Gastrocnemius medialis (tissue), 4 donors: Measurements from ENCODE around the gene DISC1.
A peak's percentile ranks its signal among the peaks of the same experiment; 100 is the strongest.

Source experiments
- POLR2A ChIP-seq, 2 donors: fragments of 450-650 bp; IDR thresholded peaks; one replicate each; pipeline ENCODE4 v1.6.1; 2017; ENCODE audit warnings: antibody characterized with exemption in 2 of 2, mild to moderate bottlenecking in 2 of 2, moderate library complexity in 2 of 2
- TF ChIP-seq, protein P1 (sequence below), 5 experiments: fragments of 450-650 bp in 3 of 5; fragments of 200-600 bp in 2 of 5; sonication (generic) in 2 of 5; IDR thresholded peaks in 4 of 5; conservative IDR thresholded peaks in 1 of 5; 1 replicate in 4 of 5; 2 replicates in 1 of 5; pipeline ENCODE4 v1.5.1; 2016 to 2019; ENCODE audit warnings: antibody characterized with exemption in 5 of 5, mild to moderate bottlenecking in 3 of 5, moderate library complexity in 3 of 5

DNA sequence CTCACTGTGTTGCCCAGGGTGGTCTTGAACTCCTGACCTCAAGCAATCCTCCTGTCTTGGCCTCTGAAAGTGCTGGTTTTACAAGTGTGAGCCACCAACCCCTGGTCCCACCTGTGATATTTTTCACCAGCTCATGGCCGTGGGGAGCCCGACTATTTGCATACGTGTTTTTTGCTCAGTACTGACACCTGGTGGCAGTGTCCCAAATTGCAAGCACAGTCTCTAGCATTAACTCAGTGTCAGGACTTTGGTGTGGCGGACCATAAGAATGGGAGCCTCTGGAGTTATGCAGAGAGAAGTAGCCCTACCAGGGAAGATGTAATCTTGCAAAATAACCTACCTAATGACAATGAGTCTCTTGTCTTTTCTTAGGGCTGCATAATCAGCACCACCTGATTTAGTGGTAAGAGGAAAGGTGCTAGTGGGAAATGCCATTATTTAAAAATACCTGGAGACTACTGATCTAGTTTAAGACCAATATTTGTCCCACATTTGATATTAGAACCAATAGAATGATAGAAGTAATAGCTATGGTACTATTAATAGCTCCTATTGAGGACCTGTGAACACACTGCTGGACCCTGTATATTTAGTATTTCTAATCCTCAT is 305.4 kb downstream of the DISC1 start:
- TF ChIP-seq, protein P1, sequence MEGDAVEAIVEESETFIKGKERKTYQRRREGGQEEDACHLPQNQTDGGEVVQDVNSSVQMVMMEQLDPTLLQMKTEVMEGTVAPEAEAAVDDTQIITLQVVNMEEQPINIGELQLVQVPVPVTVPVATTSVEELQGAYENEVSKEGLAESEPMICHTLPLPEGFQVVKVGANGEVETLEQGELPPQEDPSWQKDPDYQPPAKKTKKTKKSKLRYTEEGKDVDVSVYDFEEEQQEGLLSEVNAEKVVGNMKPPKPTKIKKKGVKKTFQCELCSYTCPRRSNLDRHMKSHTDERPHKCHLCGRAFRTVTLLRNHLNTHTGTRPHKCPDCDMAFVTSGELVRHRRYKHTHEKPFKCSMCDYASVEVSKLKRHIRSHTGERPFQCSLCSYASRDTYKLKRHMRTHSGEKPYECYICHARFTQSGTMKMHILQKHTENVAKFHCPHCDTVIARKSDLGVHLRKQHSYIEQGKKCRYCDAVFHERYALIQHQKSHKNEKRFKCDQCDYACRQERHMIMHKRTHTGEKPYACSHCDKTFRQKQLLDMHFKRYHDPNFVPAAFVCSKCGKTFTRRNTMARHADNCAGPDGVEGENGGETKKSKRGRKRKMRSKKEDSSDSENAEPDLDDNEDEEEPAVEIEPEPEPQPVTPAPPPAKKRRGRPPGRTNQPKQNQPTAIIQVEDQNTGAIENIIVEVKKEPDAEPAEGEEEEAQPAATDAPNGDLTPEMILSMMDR (IDR thresholded peaks at IDR 0.05 in 4 of 5, conservative IDR thresholded peaks at IDR 0.05 in 1 of 5), result peak in 2 of 5 experiments; percentile 40 to 41
- TF ChIP-seq POLR2A (IDR thresholded peaks at IDR 0.05), result no peak
